HG03460 (cell line): Measurements from ENCODE around the gene SPATA2L.
"Not testable (repeated sequence)": the region's sequence is repeated elsewhere in the genome, so short reads cannot be mapped to it uniquely, and the experiment has no call there.

Experiments
- ATAC-seq: cut with Tn5 transposase; IDR thresholded peaks from one replicate; pipeline ENCODE4 v1.9.1; 2021; ENCODE audit not compliant: unreplicated experiment

SPATA2L gene

DNA sequence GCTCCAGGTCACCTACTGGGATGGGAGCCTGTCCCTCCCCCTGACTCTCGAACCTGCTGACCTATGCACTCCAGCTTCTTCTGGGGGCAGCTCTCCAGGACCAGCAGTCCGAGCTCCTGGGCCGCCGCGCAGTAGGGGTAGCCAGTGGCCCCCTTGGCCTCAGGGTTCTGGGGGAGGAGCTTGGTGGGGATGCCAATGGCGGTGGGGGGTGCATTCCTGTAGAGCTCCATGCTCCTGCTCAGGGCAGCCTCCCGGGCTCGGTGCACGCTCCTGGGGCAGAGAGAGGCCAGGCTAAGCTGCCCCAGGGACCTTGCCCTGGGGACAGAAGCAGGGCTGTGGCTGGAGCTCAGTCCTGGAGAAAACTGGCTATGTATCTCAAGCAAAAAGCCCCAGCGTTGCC is 7.7 kb upstream of the SPATA2L start:
- ATAC-seq, result no peak

DNA sequence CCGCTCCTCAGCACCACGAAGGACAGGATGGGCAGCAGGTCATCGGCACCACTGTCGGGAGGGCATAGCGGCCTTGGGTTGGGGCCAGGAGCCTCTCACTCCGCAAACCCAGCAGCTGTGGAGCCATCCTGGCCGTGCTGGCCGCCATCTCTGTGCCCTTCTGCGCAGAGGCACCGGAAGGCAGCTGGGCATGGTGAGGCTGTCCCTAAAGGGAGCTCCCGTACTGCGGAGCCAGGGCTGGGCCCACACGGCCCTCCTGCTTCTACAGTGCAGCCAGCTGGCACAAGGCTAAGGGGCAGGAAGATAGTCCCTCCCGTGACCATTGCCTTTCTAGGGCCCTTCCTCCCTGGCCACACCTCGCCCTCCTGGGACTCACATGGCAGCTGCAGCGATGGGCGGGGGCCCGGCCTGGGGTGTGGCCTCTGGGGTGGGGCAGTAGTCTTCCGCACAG is 7.0 kb upstream of the SPATA2L start:
- ATAC-seq, result no peak

DNA sequence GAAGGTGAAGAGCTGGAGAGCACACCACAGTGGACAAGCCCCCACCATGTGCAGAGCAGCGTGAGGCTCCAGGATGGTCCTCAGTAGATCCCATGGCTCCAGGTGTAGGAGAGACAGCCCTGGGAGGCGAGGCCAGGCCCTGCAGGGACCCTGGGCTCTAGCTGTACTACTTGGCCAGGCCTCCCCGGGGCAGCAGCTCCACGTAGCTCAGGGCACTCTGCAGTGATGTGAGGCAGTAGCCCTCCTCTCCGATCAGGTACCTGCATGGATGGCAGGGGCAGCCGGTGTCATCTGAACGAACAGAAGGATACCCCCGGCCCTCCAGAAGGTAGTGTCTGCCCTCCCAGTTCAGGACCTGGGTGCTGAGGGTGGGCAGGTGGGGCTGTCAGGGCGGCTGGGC is 6.2 kb upstream of the SPATA2L start:
- ATAC-seq, result no peak

DNA sequence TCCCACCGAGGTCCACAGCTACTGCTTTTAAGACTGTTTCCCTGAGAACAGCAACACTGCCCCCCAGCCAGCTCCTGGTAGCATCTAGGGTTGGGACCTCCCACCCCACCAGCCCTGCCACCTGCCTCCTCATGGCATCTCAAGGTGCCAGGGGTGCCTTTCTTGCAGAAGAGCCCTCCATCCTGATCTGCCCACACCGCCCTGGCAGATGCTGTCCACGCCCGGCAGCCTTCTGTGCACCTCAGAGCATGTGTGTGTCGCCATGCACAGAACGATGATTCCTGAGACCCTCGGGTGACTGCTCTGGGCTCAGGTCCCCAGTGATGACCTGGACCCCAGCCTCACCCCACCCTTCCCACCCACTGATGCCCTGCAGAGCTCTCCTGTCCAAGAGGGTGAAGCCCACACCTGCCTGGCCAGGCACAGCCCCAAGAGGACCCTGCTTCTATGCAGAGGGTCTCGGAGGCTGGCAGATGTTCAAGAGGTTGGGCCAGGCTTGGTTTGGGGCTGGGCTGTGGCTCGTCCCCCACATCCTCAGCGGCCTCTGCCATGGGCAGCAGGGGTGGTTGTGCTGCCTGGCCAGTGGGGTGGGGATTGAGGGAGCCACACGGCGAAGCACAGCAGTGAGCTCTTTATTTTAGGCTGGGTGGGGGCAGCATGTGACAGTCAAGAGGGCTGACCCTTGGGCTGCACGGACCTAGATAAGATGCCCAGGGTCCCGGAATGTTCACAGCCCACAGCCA is 5.2 kb upstream of the SPATA2L start:
- ATAC-seq, result no peak

DNA sequence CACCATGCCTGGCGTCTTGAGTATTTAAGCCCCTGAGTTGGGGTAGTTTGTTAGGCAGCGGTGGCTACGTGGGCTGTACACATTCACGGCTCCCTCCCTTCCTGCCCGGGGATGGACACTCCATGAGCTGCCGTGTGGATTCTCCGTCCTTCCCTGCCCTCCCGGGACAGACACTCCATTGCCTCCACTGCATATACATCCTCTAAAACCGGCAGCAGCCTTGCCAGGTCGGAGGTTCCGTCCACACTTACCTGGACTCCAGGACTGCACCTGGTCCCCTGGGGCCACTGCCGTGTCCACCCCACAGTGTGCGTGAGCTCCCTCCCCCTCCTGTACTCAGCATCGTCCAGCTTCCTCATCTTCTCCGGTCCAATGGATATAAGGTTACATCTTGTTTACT is 3.5 kb upstream of the SPATA2L start:
- ATAC-seq, result no peak

DNA sequence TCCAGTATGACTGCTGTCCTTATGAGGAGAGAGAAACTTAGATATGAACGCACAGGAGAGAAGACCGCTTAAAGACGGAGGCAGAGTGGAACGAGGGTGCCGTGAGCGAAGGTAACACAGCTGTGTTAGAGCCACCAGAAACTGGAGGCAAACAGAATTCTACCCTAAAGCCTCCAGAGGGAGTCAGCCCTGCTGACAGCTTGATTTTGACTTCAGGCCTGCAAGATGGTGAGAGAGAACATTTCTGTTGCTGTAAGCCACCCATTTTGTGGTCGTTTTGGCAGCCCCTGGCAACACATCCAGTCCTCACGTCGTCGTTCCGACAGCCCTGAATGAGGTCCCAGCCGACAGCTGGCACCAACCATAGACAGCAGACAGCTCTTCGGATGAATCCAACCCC is 2.8 kb upstream of the SPATA2L start:
- no peak for ATAC-seq

DNA sequence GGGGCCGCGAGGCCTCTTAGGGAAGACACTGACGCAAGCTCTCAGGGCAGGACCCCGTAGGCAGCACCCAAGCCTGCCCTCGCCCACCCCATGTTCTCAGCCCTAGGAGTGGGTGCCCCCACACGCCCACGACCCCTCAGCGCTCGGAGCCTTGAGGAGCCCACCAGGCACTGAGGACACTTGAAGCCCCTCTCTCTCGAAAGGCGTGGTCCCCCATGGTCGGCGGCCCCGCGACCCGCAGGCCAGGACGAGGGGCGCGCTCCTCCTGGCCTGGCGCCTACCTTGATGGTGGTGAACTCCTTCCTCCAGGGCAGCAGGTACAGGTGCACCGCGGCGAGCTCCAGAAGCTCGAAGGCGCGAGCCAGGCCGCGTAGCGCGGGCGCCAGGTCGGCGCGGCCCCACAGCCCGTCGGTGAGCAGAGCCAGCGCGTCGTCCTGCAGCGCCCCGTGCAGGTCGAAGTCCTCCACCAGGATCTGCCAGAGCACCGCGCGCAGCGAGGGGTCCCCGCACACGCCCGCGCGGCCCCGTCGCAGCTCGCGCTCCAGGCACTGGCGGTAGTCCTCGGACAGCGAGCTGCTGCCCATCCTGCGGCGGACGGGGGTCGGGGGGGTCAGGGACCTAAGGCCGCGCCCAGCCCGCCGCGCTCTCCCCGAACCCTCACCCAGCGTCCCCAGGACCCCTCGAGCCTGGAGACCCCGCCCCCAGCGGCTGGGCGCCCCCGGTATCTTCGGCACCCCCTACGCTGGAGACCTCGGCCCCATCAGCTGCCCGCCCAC is 668 bp downstream of the SPATA2L start:
- no peak for ATAC-seq

DNA sequence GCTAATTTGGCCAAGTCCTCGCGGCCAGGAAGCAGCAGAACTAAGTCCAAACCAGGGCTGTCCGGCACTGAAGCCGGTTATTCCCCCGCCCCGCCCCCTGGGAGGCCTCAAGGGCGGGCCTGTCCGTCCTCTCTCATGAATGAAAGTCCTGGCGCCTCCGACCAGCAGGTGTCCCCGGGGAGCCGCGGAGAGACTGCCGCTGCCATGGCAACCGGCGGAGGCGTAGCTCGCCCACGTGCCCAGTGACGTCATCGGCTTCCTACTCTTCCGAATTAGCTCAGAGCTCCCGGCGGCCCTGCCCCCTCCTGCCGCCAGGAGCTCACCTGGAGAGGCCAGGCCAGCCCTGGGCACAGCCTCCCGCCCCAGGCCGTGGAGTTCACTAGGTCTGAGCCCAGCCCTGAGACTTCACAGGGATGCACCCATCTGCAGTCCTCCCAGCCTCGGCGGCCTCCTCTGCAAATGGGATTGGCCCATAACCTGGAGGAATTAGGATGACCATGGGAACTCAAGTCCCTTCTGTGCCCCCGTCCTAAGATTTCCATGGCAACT is 1.3 kb downstream of the SPATA2L start:
- ATAC-seq, result no peak

DNA sequence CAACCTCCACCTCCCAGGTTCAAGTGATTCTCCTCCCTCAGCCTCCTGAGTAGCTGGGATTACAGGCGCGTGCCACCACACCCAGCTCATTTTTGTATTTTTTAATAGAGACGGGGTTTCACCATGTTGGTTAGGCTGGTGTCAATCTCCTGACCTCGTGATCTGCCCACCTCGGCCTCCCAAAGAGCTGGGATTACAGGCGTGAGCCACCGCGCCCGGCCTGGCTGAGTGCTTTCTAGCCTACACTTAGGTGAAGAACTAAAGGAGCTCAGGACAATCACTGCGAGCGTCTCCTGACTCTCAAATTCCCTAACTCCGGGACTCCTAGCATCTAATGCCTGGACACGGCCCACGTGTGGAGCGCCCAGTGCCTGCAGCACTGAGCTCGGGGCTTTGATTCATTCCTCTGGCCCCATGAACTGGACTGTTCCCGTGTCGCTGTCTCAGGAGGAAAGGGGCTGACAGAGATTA is 1.8 kb downstream of the SPATA2L start:
- ATAC-seq, result not testable (repeated sequence)

DNA sequence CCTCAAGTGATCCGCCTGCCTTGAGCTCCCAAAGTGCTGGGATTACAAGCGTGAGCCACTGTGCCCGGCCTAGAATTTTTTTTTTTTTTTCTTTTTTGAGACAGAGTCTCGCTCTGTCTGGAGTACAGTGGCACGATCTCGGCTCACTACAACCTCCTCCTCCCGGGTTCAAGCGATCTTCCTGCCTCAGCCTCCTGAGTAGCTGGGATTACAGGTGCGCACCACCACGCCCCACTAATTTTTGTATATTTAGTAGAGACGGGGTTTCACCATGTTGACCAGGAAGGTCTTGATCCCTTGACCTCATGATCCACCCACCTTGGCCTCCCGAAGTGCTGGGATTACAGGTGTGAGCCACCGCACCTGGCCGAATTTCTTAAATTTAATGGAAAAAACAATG is 2.8 kb downstream of the SPATA2L start:
- not testable (repeated sequence) for ATAC-seq

DNA sequence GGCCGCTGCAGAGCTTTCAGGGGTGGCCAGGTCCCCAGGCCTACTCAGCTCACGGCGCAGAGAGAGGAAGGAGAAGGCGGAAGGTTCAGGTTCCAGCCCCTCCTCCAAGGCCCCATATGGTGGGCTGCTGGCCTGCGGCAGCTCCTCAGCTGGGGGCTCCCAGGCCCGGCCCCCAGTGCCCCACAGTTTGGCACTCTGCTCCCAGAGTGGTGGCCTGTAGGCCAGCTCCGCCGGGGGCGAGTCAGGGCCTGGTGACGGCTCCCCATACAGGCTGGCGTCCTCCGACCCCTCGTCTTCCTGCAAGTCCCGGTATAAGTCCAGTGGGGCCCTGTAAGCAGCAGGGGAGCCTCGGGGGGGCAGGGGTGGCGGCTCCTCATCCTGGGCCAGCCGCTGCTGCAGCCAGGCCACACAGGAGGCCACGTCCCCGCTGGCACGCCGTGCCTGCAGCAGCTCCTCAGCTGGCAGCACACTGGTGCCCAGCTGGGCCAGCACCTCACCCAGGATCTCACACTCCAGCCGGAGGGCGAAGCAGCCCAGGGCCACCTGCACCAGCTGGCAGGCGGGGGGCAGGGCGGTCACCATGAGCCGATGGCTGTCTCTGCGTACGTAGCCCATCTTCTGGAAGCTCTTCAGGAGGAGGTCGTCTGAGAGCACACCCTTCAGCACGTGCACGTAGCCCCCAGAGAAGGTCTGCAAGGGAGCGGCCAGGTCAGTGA is 3.7 kb downstream of the SPATA2L start:
- no peak for ATAC-seq

DNA sequence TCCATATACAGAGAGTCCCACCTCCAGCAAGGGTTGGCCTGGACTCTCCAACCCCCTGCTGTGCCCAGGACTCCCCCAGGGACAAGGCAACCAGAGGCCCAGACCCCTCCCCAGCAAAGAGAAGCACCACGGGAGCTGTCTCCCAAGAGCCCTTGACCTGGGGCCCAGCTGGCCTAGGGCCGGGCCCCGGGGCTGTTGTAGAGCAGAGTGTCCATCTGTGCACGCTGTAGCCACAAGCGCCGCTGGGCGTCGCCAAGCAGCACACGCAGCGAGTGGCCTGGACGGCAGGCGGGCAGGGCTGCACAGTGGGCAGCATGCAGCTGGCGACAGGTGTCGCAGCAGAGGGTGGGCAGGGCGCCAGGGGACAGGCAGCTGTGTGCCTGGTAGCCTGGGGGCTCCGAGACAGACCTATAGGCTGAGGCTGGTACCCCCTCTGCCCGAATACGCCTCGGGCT is 4.3 kb downstream of the SPATA2L start:
- ATAC-seq, result no peak

DNA sequence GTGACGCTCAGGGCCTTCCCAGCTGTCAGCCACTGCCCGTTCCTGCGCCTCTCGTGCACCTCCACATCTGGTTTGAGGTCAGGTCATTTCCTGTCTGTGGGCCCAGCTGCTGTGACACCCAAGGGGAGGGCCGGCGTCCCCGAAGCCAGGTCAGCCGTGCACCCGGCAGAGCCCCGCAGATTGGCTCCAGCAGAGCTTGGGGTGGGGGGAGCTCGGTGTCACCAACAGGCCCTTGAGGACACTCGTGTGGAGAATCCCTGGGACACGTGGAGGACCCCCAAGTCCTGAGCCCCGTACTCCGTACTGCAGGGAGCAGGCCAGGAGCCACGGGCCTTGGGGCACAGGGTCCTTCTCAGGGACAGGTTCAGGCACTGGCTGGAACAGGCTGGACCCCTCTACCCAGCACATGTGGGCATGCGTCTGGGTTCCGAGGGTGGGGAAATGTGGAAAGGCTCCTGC is 4.8 kb downstream of the SPATA2L start:
- no peak for ATAC-seq

DNA sequence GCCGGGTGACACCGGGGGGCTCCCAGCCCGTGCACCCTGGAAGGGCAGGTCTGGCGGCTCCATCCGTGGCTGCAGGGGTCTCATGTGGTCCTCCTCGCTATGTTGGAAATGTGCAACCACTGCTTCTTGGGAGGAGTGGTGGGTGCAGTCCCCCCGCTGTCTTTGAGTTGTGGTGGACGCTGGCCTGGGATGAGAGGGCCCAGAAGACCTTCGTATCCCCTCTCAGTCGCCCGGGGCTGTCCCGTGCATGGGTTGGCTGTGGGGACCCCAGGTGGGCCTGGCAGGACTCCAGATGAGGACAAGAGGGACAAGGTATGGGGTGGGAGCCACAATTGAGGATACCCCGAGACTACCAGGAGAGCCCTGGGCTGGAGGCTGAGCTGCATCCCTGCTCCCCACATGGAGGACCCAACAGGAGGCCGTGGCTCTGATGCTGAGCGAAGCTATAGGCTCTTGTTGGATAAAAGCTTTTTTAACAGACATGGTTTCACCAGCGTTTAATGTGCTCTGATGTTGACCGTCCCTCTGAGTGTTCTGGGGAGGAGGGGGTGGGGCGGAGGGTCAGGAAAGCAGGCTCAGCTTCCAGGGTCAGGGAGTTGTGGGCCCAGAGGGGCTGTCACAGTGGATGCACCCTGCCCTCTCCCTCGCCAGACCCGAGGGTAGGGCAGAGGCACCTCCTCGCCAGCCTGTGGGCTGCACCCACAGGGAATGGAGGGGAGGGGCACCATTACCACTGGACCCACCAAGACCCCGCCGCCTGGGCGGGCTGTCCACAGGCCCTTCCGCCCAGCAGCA is 5.4 kb downstream of the SPATA2L start:
- no peak for ATAC-seq

DNA sequence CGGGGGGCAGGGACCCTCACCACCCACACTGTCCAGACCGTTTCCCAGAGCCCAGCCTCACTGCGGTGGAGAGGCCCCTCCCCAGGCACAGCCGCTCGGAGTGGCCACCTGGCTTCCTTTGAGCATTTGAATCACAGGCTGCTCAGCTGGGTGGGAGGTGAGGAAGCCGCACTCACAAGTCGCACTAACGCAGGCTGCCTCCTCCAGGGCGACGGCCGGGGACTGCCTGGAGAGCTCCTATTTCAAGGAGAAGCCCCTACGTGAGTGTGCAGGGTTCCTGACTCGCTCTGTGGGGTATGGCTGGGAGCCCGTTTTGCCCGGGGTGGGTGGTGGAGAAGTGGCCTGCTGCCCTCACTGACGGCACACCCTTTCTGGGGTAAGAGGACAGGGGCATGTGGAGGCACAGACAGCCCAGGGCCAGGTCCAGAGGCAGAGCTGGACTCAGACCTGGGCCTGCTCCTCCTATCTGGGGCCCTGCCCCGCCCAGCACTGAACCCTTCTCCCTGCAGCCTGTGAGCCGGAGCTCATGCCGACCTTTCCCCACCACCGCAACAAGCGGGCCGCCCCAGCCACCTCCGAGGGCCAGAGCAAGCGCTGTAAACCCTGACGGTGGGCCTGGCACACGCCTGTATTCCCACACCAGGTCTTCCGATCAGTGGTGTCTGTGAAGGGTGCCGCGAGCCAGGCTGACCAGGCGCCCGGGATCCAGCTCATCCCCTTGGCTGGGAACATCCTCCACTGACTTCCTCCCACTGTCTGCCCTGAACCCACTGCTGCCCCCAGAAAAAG is 6.2 kb downstream of the SPATA2L start:
- ATAC-seq, result no peak

DNA sequence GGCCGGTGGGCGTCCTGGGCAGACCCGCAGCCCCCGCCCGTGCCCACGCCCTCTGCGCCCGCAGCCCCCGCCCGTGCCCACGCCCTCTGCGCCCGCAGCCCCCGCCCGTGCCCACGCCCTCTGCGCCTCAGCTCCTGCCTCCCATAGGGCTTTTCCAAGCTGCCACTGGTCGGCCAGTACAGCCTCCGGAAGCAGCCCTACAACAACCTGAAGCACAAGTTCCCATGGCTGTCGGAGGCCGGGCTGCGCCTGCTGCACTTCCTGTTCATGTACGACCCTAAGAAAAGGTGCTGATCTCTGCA is 6.8 kb downstream of the SPATA2L start:
- ATAC-seq, result not testable (repeated sequence)

DNA sequence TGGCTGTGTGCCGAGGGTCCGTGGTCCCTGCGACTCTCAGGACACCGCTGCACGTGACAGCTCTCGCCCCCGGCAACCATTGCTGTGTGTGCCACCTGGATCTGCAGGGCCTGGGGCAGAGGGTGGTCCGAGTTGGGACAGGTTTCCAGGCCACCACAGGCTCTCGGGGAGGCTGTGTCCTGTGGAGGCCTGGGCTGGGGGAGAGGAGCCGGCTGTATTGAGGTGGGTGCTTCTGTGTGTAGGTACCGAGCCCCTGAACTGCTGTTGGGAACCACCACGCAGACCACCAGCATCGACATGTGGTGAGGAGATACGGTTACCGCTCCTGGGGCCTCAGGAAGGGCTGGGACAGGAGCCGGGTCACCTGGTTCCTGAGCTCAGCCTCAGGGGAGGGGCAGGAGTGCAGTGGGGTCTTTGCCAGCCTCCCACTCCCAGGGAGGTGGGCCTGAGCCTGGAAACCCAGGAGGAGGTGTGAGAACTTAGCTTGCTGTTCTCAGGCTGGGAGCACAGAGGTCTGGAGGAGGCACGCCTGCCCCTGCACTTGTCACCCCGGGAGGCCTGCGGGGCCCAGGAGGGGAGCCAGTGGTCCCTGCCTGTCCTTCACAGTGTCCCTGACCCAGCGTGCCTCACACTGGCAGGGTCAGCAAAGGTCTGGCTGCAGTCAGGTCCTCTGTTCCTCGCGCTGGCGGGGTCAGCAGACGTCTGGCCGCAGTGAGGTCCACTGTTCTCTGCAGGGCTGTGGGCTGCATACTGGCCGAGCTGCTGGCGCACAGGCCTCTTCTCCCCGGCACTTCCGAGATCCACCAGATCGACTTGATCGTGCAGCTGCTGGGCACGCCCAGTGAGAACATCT is 7.3 kb downstream of the SPATA2L start:
- no peak for ATAC-seq

DNA sequence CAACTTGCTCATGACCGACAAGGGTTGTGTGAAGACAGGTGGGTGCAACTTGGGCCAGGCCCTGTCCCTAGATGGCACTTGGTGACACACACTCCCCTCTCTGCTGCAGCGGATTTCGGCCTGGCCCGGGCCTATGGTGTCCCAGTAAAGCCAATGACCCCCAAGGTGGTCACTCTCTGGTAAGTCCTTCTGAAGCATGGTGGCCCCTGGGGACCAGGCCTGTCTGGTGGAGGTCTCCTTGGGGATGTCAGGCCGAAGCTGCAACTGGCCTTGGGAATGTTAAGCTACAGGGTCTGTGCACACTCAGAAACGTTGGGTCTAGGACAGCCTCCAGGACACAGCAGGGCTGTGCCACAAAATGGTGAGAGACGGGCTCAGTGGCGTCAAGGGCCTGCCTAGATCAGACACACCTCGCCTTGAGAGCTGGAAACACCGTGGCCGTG is 8.2 kb downstream of the SPATA2L start:
- no peak for ATAC-seq
